GM23248 (cell line): ENCODE results near the gene PDE3A. TPM values are rescaled to one million over a fixed set of nuclear protein-coding genes. Genes with fewer than 3 reads are reported as not detected.
A peak's percentile ranks its signal among the peaks of the same experiment; 100 is the strongest.

Experiments
- DNase-seq: peaks from one replicate; pipeline ENCODE4 v3.0.0-alpha.2; 2015
- H2AFZ ChIP-seq: fragments of 200-600 bp; sonication (generic); 2 replicates; pipeline ENCODE4 v1.6.1; 2016; ENCODE audit warnings: antibody characterized with exemption
- H3F3A ChIP-seq: fragments of 200-600 bp; sonication (generic); 2 replicates; pipeline ENCODE4 v1.6.1; 2016; ENCODE audit warnings: mild to moderate bottlenecking, antibody characterized with exemption, mixed run types; ENCODE audit not compliant: insufficient read depth
- H3K27ac ChIP-seq: fragments of 200-600 bp; sonication (generic); 2 replicates; pipeline ENCODE4 v1.5.1; 2016; ENCODE audit warnings: mild to moderate bottlenecking
- H3K27me3 ChIP-seq: fragments of 200-600 bp; sonication (generic); replicated peaks from 2 replicates; pipeline ENCODE4 v1.6.1; 2016; ENCODE audit warnings: mild to moderate bottlenecking; ENCODE audit not compliant: insufficient read depth
- H3K36me3 ChIP-seq: fragments of 200-600 bp; sonication (generic); 2 replicates; pipeline ENCODE4 v1.6.1; 2016; ENCODE audit warnings: low read depth, mild to moderate bottlenecking
- H3K4me1 ChIP-seq: fragments of 200-600 bp; sonication (generic); 2 replicates; pipeline ENCODE4 v1.6.1; 2016; ENCODE audit warnings: mild to moderate bottlenecking; ENCODE audit not compliant: insufficient read depth
- H3K4me2 ChIP-seq: fragments of 200-600 bp; sonication (generic); one replicate; pipeline ENCODE4 v1.6.1; 2016; ENCODE audit warnings: mild to moderate bottlenecking; ENCODE audit not compliant: unreplicated experiment
- H3K4me3 ChIP-seq: fragments of 200-600 bp; sonication (generic); 2 replicates; pipeline ENCODE4 v1.5.1; 2016; ENCODE audit warnings: mild to moderate bottlenecking
- H3K79me2 ChIP-seq: fragments of 200-600 bp; sonication (generic); 2 replicates; pipeline ENCODE4 v1.6.1; 2016; ENCODE audit warnings: mild to moderate bottlenecking; ENCODE audit not compliant: insufficient read depth
- H3K9ac ChIP-seq: fragments of 200-600 bp; sonication (generic); 2 replicates; pipeline ENCODE4 v1.6.1; 2016; ENCODE audit warnings: mild to moderate bottlenecking
- H3K9me2 ChIP-seq: fragments of 200-600 bp; sonication (generic); 2 replicates; pipeline ENCODE4 v1.6.1; 2016; ENCODE audit warnings: mixed run types, mild to moderate bottlenecking, moderate library complexity; ENCODE audit not compliant: insufficient read depth
- H3K9me3 ChIP-seq: fragments of 200-600 bp; sonication (generic); one replicate; pipeline ENCODE4 v1.6.1; 2017; ENCODE audit warnings: low read depth
- H4K20me1 ChIP-seq: fragments of 200-600 bp; sonication (generic); 2 replicates; pipeline ENCODE4 v1.6.0; 2016; ENCODE audit not compliant: insufficient read depth
- EZH2 ChIP-seq: fragments of 200-600 bp; sonication (generic); IDR thresholded peaks from 2 replicates; pipeline ENCODE4 v1.6.1; 2018; ENCODE audit warnings: antibody characterized with exemption, mild to moderate bottlenecking; ENCODE audit not compliant: insufficient read depth, poor library complexity, severe bottlenecking
- EZH2phosphoT487 ChIP-seq: fragments of 200-600 bp; sonication (generic); IDR thresholded peaks from 2 replicates; pipeline ENCODE4 v1.6.1; 2018; ENCODE audit warnings: antibody characterized with exemption, moderate library complexity, mild to moderate bottlenecking, low read depth; ENCODE audit not compliant: insufficient read depth
- WGBS, 2 experiments: methylation state at CpG; one replicate each; pipeline ENCODE4 v1.1.6; 2015 to 2017; ENCODE audit warnings: low lambda C conversion rate in 2 of 2, low coverage in 1 of 2; ENCODE audit errors: missing lambda C conversion rate in 2 of 2; 5-methylcytosine and 5-hydroxymethylcytosine counted together
- in situ Hi-C: fragments of 300-500 bp; cut with MboI; formaldehyde crosslinking; loops from 2 replicates; pipeline ENCODE4 v1.15.0; 2020
- polyA plus RNA-seq: library from polyadenylated mRNA; unstranded; fragments of >200 nt; fragmentation: Nextera tagmentation; extraction: Ambion mirVana; gene quantifications from 2 replicates; pipeline ENCODE4 v1.2.1, GENCODE V29; 2016
- total RNA-seq: library from RNA; depleted of rRNA; stranded (reverse); fragments of >200 nt; shearing (Covaris generic); gene quantifications from 2 replicates; pipeline ENCODE4 v1.2.3, GENCODE V29; 2014

Gene PDE3A
- total and polyA plus RNA-seq, 2 experiments from 2014 or later = 0.11 to 0.43 TPM

DNA sequence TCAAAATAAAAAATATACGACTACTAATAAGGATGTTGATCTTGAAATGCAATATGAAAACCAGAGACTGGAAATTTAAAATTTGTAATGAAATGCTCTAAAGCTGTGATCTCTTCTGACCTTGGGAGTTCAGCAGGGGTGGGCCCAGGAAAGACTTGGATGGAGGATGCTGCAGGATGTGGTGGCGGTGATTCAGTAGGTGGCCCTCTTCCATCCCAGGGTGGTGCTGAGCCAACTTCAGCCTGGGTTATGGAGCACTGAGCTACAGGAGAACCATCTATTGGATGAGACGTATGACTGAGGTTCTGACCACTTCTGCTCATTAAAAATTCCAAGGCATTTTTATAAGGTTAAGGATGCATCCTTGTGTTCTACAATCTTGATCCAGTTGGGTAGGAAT, 6.9 kb upstream of the PDE3A start:
- H3K4me1 ChIP-seq = no peaks in the 10 kb centered on the region
- no peak for TF ChIP-seq EZH2phosphoT487
- TF ChIP-seq EZH2 = no peak
- no peaks in the 10 kb centered on the region for H3K79me2 ChIP-seq
- DNase-seq = no peak
- 72 to 74% methylated on average over 3 of the region's 3 CpGs for WGBS, 2 experiments
- H3K27me3 ChIP-seq = no peaks in the 10 kb centered on the region
- H3K4me2 ChIP-seq = no peak overlapping the region
- H3K9me2 ChIP-seq = no peaks in the 10 kb centered on the region
- H3K27ac ChIP-seq = no peak overlapping the region
- no peaks in the 10 kb centered on the region for H3F3A ChIP-seq
- no peak overlapping the region for H3K4me3 ChIP-seq
- in situ Hi-C loops = loop anchor here (25.0 kb wide), 1 partner anchor 449 kb away; no protein-coding TSS in a partner anchor
- H4K20me1 ChIP-seq = no peaks in the 10 kb centered on the region
- no peak overlapping the region for H3K9ac ChIP-seq
- no peak overlapping the region for H2AFZ ChIP-seq
- no peaks in the 10 kb centered on the region for H3K9me3 ChIP-seq
- H3K36me3 ChIP-seq = no peaks in the 10 kb centered on the region

- no peak for DNase-seq
- 78 to 81% methylated on average over 4 of the region's 4 CpGs for WGBS, 2 experiments
- Histone ChIP-seq H3K36me3 (no peaks in the 10 kb centered on the region), H3K4me1 (no peaks in the 10 kb centered on the region), H3K4me3 (no peak overlapping the region), H3K9ac (no peak overlapping the region), H3K27ac (no peak overlapping the region), H3K9me3 (no peaks in the 10 kb centered on the region), H3K27me3 (no peaks in the 10 kb centered on the region), H3K9me2 (no peaks in the 10 kb centered on the region), H3K79me2 (no peaks in the 10 kb centered on the region), H2AFZ (no peak overlapping the region), H3K4me2 (no peak overlapping the region), H3F3A (peaks cover 11% of the 10 kb centered on the region; the same call in 1 of the 2 replicates), H4K20me1 (no peaks in the 10 kb centered on the region)
- TF ChIP-seq EZH2 (no peak), EZH2phosphoT487 (no peak)
- in situ Hi-C loops = loop anchor here (25.0 kb wide), 1 partner anchor 452 kb away; no protein-coding TSS in a partner anchor
Measured at GRCh38 chr12:20364501-20364900, 3.8 kb upstream of the PDE3A start.

DNA sequence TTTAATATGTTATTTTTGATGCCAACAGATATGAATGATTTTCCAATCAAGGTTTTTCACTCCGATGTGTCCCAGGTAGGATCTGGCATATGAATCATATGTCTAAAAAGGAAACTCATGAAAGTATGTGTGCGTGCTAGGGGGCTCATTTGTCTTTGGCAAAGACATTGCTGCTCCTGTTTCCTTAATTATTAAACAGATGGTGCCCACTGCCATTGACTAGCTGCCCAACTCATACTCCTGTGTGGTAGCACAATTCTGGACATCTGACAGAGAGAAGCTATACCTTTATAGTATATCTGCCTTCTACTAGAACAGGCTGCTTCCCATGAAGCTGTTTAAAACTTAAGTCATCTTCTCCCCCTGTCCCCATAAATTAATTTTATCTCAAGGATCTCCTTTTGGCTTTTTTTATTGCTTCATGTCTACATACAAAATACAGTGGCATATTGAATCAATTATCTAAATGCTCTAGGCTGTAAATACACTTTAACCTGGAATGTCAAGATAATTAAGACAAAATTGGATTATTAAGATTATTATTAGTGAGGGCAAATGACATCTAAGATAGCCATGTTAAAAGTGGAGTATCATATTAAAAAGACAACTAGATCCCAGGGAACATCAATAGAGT, 1.4 kb upstream of the PDE3A start:
- no peak overlapping the region for H2AFZ ChIP-seq
- no peak for DNase-seq
- in situ Hi-C loops = loop anchor here (25.0 kb wide), 1 partner anchor 455 kb away; no protein-coding TSS in a partner anchor
- WGBS, 2 experiments = 86 to 92% methylated on average over 2 of the region's 2 CpGs
- no peak overlapping the region for H3K27ac ChIP-seq
- peaks cover 11% of the 10 kb centered on the region; the same call in 1 of the 2 replicates for H3F3A ChIP-seq
- no peaks in the 10 kb centered on the region for H3K27me3 ChIP-seq
- H3K4me1 ChIP-seq = no peaks in the 10 kb centered on the region
- H3K4me2 ChIP-seq = no peak overlapping the region
- no peak overlapping the region for H3K4me3 ChIP-seq
- H3K9me2 ChIP-seq = no peaks in the 10 kb centered on the region
- H4K20me1 ChIP-seq = no peaks in the 10 kb centered on the region
- H3K9ac ChIP-seq = no peak overlapping the region
- H3K79me2 ChIP-seq = no peaks in the 10 kb centered on the region
- no peaks in the 10 kb centered on the region for H3K36me3 ChIP-seq
- H3K9me3 ChIP-seq = no peaks in the 10 kb centered on the region
- TF ChIP-seq EZH2 (no peak), EZH2phosphoT487 (no peak)

DNA sequence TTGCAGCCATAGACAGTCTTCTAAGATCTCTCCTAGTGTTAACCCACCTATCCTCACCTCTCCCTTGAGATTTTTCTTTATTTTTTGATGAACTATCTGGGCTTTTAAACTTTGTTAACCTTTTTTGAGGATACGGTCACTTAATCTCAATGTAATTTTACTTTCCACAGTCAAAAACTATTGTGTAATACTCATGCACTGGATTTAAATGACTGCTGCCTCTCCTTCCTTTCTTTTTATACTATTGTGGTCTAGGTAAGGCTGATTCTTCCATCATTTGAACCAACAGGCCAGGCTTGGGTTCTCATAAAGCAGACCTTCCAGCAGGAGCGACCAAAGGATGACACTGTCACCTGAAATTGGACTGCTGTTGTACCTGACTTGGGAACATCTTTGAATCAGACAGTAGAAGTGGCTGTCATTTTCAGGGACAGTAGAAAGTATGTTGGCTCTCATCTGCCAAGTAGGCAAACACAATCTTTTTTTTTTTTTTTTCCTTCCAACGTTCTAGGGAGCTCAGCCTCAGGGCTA, 689 bp upstream of the PDE3A start:
- Histone ChIP-seq H3K4me1 (no peaks in the 10 kb centered on the region), H3K27ac (peak overlapping the region; percentile 59; the same call in 1 of the 2 replicates), H3K9me2 (no peaks in the 10 kb centered on the region), H2AFZ (peak overlapping the region; percentile 97), H3K79me2 (no peaks in the 10 kb centered on the region), H3K4me2 (peak overlapping the region; percentile 90), H3K4me3 (peak overlapping the region; percentile 87), H3K27me3 (no peaks in the 10 kb centered on the region), H3F3A (peaks cover 11% of the 10 kb centered on the region; the same call in 1 of the 2 replicates), H3K36me3 (no peaks in the 10 kb centered on the region), H4K20me1 (no peaks in the 10 kb centered on the region), H3K9ac (peak overlapping the region; percentile 74), H3K9me3 (no peaks in the 10 kb centered on the region)
- in situ Hi-C loops = loop anchor here (25.0 kb wide), 1 partner anchor 455 kb away; no protein-coding TSS in a partner anchor
- 21 to 23% methylated on average over 3 of the region's 3 CpGs for WGBS, 2 experiments
- no peak for DNase-seq
- no peak for TF ChIP-seq EZH2phosphoT487
- no peak for TF ChIP-seq EZH2
